Measurements from ENCODE around the gene MUL1. TPM values are rescaled to one million over a fixed set of nuclear protein-coding genes. Genes with fewer than 3 reads are reported as not detected.

MUL1 gene
- total RNA-seq, 1 experiment from 2014 or later = 24.7 TPM

DNA sequence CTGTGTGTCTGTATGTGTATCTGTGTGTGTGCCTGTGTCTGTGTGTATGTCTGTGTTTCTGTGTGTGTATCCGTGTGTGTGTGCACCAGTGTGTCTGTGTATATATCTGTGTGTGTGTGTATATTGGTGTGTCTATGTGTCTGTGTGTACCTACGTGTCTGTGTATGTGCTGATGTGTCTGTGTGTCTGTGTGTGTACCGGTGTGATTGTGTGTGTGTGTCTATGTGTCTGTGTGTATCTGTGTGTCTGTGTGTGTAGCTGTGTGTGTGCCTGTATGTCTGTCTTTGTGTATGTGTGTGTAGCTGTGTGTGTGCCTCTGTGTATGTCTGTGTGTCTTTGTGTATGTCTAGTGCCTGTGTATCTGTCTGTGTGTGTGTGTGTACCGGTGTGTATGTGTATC, 53.9 kb downstream of the MUL1 start:
- no peak overlapping the region for H3K4me2 ChIP-seq (ENCODE audit: low read length)
- H3K36me3 ChIP-seq (ENCODE audit: control insufficient read depth in 1 of 2, insufficient read depth in 2 of 2, low read length in 2 of 2) = no peaks in the 10 kb centered on the region
- intact Hi-C loops (cut with micrococcal nuclease) = no loop called here
- no peak overlapping the region for H3K9ac ChIP-seq (ENCODE audit: low read length)
- no peaks in the 10 kb centered on the region for H3K4me1 ChIP-seq (ENCODE audit: control insufficient read depth in 1 of 2, insufficient read depth in 2 of 2, low read length in 2 of 2)
- no TSS peak for BruUV-seq (replicated peaks)
- ATAC-seq (no peak), DNase-seq (ENCODE audit: low read depth, low spot score) (no peak)
- ChIA-PET POLR2A (no interaction called here), CTCF (no interaction called here), RAD21 (ENCODE audit: low non-redundant PET in 1 of 2, low total read pairs in 2 of 2, uncharacterized antibody in 2 of 2, unreplicated experiment in 2 of 2) (no interaction called here)
- no peaks in the 10 kb centered on the region; the same call in 1 of the 2 replicates for H3K27me3 ChIP-seq (ENCODE audit: insufficient read depth, low read length)
- H4K20me1 ChIP-seq (ENCODE audit: insufficient read depth) = no peaks in the 10 kb centered on the region
- H3K9me3 ChIP-seq (ENCODE audit: control insufficient read depth in 1 of 2, insufficient read depth in 1 of 2, low read depth in 1 of 2, low read length in 2 of 2) = no peaks in the 10 kb centered on the region
- no peaks in the 10 kb centered on the region for H3K79me2 ChIP-seq (ENCODE audit: insufficient read depth, low read length)
- no peaks in the 10 kb centered on the region for H3K9me2 ChIP-seq (ENCODE audit: insufficient read depth)
- no peak overlapping the region for H3K27ac ChIP-seq (ENCODE audit: low read depth, low read length)
- H2AFZ ChIP-seq (ENCODE audit: low read depth, low read length, poor library complexity, severe bottlenecking) = no peak overlapping the region
- TF ChIP-seq, protein P1, sequence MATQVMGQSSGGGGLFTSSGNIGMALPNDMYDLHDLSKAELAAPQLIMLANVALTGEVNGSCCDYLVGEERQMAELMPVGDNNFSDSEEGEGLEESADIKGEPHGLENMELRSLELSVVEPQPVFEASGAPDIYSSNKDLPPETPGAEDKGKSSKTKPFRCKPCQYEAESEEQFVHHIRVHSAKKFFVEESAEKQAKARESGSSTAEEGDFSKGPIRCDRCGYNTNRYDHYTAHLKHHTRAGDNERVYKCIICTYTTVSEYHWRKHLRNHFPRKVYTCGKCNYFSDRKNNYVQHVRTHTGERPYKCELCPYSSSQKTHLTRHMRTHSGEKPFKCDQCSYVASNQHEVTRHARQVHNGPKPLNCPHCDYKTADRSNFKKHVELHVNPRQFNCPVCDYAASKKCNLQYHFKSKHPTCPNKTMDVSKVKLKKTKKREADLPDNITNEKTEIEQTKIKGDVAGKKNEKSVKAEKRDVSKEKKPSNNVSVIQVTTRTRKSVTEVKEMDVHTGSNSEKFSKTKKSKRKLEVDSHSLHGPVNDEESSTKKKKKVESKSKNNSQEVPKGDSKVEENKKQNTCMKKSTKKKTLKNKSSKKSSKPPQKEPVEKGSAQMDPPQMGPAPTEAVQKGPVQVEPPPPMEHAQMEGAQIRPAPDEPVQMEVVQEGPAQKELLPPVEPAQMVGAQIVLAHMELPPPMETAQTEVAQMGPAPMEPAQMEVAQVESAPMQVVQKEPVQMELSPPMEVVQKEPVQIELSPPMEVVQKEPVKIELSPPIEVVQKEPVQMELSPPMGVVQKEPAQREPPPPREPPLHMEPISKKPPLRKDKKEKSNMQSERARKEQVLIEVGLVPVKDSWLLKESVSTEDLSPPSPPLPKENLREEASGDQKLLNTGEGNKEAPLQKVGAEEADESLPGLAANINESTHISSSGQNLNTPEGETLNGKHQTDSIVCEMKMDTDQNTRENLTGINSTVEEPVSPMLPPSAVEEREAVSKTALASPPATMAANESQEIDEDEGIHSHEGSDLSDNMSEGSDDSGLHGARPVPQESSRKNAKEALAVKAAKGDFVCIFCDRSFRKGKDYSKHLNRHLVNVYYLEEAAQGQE (IDR thresholded peaks at IDR 0.05; ENCODE audit: low read depth) = no peak
- TF ChIP-seq JUND (IDR thresholded peaks at IDR 0.05) = no peak
- no peak for TF ChIP-seq SP1 (IDR thresholded peaks at IDR 0.05; ENCODE audit: low read depth)
- no peak for TF ChIP-seq EZH2 (IDR thresholded peaks at IDR 0.05)
- TF ChIP-seq TCF7L2 (IDR thresholded peaks at IDR 0.05; ENCODE audit: borderline replicate concordance, extremely low read depth, insufficient read depth, insufficient read length) = no peak
- H3K4me3 ChIP-seq (replicated peaks in 1 of 2; ENCODE audit: low read depth in 1 of 2, low read length in 2 of 2) = no peak overlapping the region

DNA sequence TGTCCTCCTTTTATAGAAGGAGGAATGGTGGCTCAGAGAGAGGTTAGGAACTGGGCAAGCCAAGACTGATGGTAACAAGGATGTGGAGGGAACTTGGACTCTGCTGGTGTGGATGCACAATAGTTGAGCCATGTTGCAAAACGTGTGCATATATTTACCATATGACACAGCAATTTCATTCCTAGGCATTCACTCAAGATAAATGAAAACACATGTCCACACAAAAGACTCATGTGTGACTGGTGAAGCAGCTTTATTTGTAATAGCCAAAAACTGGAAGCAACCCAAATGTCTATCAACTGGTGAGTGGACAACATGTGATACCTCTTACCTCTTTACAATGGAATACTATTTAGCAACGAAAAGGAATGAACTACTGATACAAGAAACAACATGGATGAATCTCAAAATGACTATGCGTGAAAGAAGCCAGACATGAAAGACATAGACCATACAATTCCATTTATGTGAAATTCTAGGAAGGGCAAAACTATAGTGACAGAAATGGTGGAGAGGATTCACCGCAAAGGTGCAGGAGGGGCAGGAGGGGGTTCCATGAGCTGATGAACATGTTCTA, 58.1 kb downstream of the MUL1 start:
- no peak for ATAC-seq
- intact Hi-C loops (cut with micrococcal nuclease) = no loop called here
- DNase-seq (ENCODE audit: low read depth, low spot score) = no peak
- ChIA-PET RAD21 (ENCODE audit: low non-redundant PET in 1 of 2, low total read pairs in 2 of 2, uncharacterized antibody in 2 of 2, unreplicated experiment in 2 of 2) (no interaction called here), CTCF (no interaction called here), POLR2A (no interaction called here)
- Histone ChIP-seq H3K4me3 (replicated peaks in 1 of 2; ENCODE audit: low read depth in 1 of 2, low read length in 2 of 2) (no peak overlapping the region), H3K79me2 (ENCODE audit: insufficient read depth, low read length) (no peaks in the 10 kb centered on the region), H4K20me1 (ENCODE audit: insufficient read depth) (no peaks in the 10 kb centered on the region), H3K4me1 (ENCODE audit: control insufficient read depth in 1 of 2, insufficient read depth in 2 of 2, low read length in 2 of 2) (peaks cover 0 to 7% of the 10 kb centered on the region in 2 experiments; a peak in 2 of 4 replicates), H3K4me2 (ENCODE audit: low read length) (no peak overlapping the region), H3K9me3 (ENCODE audit: control insufficient read depth in 1 of 2, insufficient read depth in 1 of 2, low read depth in 1 of 2, low read length in 2 of 2) (no peaks in the 10 kb centered on the region), H3K27ac (ENCODE audit: low read depth, low read length) (no peak overlapping the region), H3K36me3 (ENCODE audit: control insufficient read depth in 1 of 2, insufficient read depth in 2 of 2, low read length in 2 of 2) (no peaks in the 10 kb centered on the region), H2AFZ (ENCODE audit: low read depth, low read length, poor library complexity, severe bottlenecking) (no peak overlapping the region), H3K9me2 (ENCODE audit: insufficient read depth) (no peaks in the 10 kb centered on the region), H3K27me3 (ENCODE audit: insufficient read depth, low read length) (no peaks in the 10 kb centered on the region; the same call in 1 of the 2 replicates), H3K9ac (ENCODE audit: low read length) (no peak overlapping the region)
- BruUV-seq (replicated peaks) = no TSS peak
- no peak for TF ChIP-seq FOSL1 (IDR thresholded peaks at IDR 0.05; ENCODE audit: low read depth)
- TF ChIP-seq SIN3A (IDR thresholded peaks at IDR 0.05; ENCODE audit: low read depth) = no peak
- TF ChIP-seq CBX3 (IDR thresholded peaks at IDR 0.05; ENCODE audit: low read depth) = no peak
- TF ChIP-seq, protein P2, sequence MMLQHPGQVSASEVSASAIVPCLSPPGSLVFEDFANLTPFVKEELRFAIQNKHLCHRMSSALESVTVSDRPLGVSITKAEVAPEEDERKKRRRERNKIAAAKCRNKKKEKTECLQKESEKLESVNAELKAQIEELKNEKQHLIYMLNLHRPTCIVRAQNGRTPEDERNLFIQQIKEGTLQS (IDR thresholded peaks at IDR 0.05) = no peak
- TF ChIP-seq, protein P3, sequence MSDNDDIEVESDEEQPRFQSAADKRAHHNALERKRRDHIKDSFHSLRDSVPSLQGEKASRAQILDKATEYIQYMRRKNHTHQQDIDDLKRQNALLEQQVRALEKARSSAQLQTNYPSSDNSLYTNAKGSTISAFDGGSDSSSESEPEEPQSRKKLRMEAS (IDR thresholded peaks at IDR 0.05) = no peak
